NCI-H510A (cell line): ENCODE data around the gene C12orf56.
"Not testable (repeated sequence)": the region's sequence is repeated elsewhere in the genome, so short reads cannot be mapped to it uniquely, and the experiment has no call there.

Source experiments
- DNase-seq: peaks from one replicate; lab custom pipeline; 2025; lab: John Stamatoyannopoulos, UW

C12orf56 gene

GRCh38 chr12:64385468-64385867, 5.1 kb downstream of the C12orf56 start:
- DNase-seq = no peak

GRCh38 chr12:64385019-64385418, 5.5 kb downstream of the C12orf56 start:
- no peak for DNase-seq

- DNase-seq = no peak
Observed at GRCh38 chr12:64383675-64384074, 6.9 kb downstream of the C12orf56 start.

- no peak for DNase-seq
Observed at GRCh38 chr12:64362721-64363305, 27.7 kb downstream of the C12orf56 start.

DNA sequence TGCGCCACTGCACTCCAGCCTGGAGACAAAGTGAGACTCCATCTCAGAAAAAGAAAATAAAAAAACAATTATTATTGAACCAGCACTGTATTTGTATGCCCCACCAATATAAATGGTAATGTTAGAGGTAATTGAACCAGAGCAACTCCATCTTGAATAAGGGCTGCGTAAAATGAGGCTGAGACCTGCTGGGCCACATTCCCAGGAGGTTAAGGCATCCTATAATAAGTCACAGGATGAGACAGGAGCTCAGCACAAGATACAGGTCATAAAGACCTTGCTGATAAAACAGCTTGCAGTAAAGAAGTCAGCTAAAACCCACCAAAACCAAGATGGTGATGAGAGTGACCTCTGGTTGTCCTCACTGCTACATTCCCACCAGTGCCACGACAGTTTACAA, 29.4 kb downstream of the C12orf56 start:
- not testable (repeated sequence) for DNase-seq

GRCh38 chr12:64356209-64356608, 34.3 kb downstream of the C12orf56 start:
- not testable (repeated sequence) for DNase-seq

DNA sequence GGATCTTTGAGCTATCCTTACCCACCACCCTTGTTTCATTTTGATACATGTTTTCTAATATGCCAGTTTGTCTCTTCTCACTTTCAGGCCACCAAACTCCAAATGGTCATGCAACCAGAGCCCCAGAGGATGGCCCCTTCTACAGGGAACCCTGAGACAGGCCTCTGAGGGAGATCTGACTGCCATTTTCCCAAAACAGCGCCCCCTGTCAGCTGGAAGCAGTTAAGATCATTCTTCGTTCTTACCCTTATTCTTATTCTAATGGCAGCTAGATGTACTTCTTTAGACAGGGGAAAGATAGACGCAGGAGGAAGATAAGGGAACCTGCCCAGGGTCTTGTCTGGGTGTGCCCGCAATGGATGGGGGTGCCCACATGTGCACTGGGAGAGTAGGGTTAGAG, 38.4 kb downstream of the C12orf56 start:
- no peak for DNase-seq

GRCh38 chr12:64351265-64351664, 39.3 kb downstream of the C12orf56 start:
- no peak for DNase-seq

DNA sequence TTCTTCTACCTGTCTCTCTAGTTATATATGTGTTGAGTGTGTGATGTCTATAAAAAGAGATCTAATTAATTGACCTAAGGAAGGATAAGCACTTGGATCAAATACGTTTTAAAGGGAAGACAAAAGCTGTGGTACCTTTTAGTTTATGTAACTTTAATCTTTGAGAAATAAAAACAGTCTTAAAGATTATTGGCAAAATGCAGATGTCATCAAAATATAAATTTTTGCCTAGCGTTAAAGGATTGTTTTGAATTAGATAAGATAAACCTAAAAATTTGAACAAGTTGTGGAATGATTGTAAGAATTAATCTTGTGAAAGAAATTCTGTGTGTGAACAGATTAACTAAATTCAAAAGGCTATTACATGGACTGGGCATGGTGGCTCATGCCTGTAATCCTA, 42.9 kb downstream of the C12orf56 start:
- no peak for DNase-seq

DNA sequence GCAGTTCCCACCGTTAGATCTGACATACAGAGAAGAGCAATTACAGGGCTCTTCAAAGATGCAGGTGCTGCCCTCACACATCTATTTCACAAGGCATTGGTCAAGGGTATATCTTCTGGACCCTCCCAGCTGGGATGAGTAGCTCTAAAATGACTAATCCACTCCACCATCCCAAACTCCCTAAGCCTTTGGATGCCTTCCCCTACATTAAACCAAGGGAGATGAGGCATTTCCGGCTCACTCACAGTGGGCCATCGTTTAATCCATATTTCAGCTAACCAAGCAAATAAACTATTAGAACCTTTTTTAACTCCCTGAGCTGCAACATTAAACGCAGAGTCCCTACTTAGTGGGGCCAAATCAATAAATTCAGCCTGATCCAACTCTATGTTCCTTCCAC, 45.9 kb downstream of the C12orf56 start:
- not testable (repeated sequence) for DNase-seq

GRCh38 chr12:64340546-64340945, 50.0 kb downstream of the C12orf56 start:
- DNase-seq = not testable (repeated sequence)

GRCh38 chr12:64335886-64336466, 54.6 kb downstream of the C12orf56 start:
- DNase-seq = no peak

GRCh38 chr12:64332938-64333337, 57.6 kb downstream of the C12orf56 start:
- no peak for DNase-seq

DNA sequence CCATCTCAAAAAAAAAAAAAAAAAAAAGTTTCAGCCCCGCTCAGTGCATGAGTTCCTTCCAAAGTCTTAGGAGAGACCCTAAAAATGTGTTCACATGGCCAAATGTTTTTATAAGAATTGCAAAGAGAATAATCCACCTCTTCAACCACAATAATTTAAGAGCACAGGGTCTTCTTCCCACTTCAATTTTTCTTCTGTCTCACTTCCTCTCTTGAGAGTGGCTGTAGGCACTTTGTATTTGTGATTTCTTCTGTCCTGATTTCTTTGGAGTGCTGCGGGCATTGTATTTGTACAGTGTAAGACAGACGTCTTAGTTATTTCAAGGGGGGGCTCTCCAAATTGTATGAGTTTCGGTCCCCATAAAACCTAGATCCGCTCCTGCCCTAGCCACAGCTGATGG, 58.3 kb downstream of the C12orf56 start:
- no peak for DNase-seq

DNA sequence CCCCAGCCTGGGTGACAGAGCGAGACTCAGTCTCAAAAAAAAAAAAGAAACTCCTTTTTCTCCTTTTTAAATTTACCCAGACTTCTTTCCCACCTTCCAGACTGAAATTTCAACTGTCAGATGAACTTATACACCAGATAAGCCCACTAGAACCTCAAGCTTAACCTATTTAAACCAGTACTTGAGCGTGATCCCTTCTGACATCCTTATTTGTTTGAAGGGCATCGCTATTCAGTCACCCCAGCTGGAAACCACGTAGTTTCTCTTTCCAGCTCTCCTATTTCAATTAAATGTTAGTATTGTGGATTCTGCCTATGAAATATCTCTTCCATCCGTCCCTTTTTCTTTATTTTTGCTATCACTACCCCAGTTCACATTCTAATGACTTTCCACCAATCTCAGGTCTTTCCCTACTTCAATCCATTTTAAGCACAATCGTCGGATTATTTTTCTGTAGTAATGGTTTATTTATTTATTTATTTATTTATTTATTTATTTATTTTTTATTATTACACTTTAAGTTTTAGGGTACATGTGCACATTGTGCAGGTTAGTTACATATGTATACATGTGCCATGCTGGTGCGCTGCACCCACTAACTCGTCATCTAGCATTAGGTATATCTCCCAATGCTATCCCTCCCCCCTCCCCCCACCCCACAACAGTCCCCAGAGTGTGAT, 61.4 kb downstream of the C12orf56 start:
- not testable (repeated sequence) for DNase-seq

- no peak for DNase-seq
Observed at GRCh38 chr12:64325055-64325454, 65.5 kb downstream of the C12orf56 start.

DNA sequence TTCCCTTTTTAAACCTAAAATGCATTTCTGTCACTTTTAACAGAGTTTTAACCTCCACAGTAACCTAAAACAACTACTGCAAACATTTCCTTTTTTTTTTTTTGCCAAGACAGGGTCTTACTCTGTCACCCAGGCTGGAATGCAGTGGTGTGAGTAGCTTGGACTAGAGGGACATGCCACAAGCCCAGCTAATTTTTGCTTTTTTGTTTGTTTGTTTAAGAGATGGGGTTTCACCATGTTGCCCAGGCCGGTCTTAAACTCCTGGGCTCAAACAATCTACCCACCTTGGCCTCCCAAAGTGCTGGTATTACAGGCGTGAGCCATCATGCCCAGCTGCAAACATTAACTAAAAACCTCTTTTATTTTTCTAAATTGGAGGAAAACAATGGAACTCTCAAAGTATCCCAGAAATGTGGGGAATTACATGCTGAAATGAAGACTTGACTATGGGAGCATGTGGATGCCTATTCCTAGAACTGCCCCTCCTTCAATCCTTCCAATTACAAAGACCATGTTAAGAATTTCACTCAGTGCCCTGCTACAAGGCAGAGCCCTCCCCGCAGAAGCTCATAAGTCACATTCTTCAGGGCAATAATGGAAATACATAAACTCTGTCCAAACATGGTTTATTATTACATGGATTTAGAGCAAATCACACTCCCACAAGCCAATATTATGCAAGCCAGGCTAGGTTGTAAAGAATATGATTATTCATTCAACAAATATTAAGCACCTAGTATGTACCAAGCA, 66.9 kb downstream of the C12orf56 start:
- no peak for DNase-seq

- no peak for DNase-seq
Observed at GRCh38 chr12:64323006-64323405, 67.6 kb downstream of the C12orf56 start.

DNA sequence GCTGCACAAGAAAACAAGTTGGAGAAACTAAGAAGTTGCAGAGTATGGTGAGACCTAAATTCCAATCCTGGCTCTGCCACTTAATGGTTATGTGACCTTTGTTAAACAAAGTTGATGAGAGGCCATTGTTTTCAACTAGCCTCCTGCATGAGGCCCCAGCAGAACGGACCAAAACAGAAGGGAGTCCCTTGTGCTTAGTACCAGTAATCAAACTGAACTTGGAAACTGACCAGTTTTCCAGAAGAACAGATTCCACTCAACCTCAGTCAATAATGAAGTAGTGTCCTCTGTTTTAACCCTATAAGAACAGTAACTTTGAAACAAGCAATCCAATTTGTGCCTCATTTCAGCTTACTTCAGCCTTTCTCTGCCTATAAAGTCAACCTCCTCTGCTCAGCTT, 69.9 kb downstream of the C12orf56 start:
- DNase-seq = no peak

DNA sequence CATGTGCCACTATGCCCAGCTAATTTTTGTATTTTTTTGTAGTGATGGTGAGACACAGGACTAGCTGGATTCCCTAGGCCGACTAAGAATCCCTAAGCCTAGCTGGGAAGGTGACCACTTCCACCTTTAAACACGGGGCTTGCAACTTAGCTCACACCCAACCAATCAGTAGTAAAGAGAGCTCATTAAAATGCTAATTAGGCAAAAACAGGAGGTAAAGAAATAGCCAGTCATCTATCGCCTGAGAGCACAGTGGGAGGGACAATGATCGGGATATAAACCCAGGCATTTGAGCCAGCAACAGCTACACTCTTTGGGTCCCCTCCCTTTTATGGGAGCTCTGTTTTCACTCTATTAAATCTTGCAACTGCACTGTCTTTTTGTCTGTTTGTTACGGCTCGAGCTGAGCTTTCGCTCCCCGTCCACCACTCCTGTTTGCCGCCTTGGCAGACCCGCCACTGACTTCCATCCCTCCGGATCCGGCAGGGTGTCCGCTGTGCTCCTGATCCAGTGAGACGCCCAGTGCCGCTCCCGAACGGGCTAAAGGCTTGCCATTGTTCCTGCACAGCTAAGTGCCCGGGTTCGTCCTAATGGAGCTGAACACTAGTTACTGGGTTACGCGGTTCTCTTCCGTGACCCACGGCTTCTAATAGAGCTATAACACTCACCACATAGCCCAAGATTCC, 70.9 kb downstream of the C12orf56 start:
- DNase-seq = not testable (repeated sequence)

GRCh38 chr12:64318605-64319004, 72.0 kb downstream of the C12orf56 start:
- DNase-seq = no peak

GRCh38 chr12:64311877-64312276, 78.7 kb downstream of the C12orf56 start:
- no peak for DNase-seq
